GM18951 (cell line): ENCODE data around the gene CDIP1.

Experiments used
- POLR2A ChIP-seq: IDR thresholded peaks from 4 replicates; pipeline ENCODE4 v1.6.1; 2011; ENCODE audit warnings: mild to moderate bottlenecking; ENCODE audit not compliant: insufficient read length, insufficient read depth; ENCODE audit errors: extremely low read depth
- in situ Hi-C: fragments of 300-500 bp; cut with MboI; formaldehyde crosslinking; loops from one replicate; pipeline ENCODE4 v1.12.0; 2022; ENCODE audit warnings: low sequenced_read_pairs, mixed read lengths, inconsistent platforms; ENCODE audit not compliant: unreplicated experiment

The CDIP1 gene

DNA sequence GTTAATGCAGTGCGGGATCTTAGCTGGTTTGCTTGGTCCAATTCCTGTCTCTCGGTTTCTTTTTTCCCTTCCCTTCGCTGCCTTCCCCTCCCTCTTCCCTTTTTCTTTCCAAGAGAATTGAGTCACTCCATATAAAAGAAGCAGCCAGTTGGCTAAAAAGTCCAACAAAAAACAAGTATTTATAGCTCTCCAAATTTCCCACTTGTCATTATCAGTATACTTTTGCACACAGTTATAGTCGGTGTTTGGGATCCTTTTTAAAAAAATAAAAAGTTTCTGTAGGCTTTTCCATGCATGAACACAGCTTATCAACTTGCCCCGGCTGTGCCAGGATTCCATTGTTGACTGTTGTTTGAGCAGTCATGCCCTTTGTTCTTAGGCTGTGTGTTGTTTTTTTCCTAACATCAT is 37.5 kb downstream of the CDIP1 start:
- in situ Hi-C loops, result no loop called here
- TF ChIP-seq POLR2A, result no peak

DNA sequence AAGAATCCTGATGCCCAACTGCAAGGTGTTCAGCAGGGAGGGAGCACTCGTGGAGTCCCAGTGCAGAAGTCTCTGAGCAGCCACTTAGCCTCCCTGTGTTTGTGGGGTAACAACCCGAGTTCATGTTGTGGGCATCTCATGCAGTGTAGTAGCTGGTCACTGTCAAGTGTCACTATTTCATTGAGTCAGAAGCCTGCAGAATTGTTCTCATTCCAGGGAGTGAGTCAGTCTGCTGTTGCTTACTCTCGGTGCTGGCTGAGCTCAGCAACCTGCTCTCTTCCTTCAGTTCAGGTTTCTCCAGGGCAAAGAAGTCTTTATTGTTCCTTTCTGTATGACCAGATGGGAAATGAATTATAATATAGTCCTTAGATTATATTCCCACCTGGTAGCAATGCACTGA is 38.3 kb downstream of the CDIP1 start:
- in situ Hi-C loops, result no loop called here
- no peak for TF ChIP-seq POLR2A

DNA sequence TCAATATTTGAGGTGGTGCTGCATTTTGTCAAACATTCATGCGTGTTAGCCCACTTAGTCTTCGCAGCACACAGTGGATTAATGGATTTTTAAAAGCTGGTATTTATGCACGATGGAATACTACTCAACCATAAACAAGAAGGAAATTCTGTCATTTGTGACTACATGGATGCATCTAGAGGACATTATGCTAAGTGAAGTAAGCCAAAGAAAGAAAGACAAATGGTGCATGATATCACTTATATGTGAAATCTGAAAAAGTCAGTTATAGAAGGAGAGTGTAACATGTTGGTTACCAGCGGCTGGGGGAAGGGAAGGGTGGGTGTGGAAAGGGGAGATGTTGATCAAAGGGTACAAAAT is 39.4 kb downstream of the CDIP1 start:
- in situ Hi-C loops, result no loop called here
- no peak for TF ChIP-seq POLR2A

DNA sequence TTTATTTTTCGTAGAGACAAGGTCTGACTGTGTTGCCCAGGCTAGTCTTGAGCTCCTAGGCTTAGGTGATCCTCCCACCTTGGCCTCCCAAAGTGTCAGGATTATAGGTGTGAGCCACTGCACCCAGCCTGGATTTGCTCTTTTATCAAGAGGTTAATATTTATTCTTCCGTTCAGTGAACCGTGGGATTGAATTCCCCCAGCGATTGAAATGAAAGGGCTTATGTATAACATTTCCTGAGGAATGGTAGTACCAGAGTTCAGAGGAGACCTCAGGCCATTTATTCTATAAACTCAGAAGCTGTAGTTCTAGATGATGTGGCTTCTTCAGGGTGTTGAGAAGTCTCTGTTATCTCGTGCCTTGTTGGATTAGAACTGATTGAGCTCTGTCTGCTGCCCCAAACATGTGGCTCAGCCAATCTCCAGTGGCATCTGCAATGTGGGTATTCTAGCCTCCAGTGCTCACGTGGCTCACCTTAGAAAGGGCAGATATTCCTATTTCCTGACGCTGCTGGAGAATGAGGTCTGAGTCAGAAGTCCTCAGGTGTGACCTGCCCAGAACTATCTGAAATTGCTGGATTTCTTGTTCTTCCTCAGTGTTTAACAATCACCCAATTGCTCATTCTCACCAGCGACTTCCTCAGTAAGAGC is 39.9 kb downstream of the CDIP1 start:
- no peak for TF ChIP-seq POLR2A
- in situ Hi-C loops, result no loop called here

DNA sequence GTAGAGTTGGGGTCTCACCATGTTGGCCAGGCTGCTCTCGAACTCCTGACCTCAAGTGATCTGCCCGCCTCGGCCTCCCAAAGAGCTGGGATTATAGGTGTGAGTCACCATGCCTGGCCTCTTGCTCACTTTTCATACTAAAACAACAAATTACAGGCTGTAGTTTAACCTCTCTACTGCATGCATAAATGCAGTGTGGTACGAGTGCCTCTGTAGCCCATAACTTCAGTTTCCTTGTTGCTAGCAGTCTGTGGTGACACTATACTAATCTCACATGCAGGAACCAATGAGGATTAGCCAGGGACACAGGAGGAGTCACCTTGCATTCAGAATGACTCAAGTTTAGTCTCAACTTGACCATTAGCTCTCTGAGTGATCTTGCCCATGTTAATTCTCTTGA is 42.3 kb downstream of the CDIP1 start:
- in situ Hi-C loops, result no loop called here
- no peak for TF ChIP-seq POLR2A

DNA sequence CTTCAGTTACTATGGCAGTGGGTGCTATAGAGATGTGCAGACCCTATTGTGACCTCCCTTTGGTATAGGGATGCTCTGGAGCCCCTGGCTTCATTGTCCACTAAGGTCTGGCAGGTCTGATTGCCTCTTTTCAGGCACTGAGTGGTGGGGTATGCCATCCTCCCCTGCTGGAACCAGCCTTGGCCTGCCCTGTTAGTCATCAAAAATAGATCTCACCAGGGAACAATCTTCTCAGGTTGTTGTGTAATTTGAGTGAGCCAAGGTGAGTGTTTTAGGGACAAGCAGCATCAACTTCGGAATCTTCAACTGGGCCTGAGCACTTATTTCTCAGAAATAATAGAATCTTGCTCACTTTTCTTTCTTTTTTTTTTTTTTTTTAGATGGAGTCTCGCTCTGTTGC is 42.8 kb downstream of the CDIP1 start:
- in situ Hi-C loops, result no loop called here

DNA sequence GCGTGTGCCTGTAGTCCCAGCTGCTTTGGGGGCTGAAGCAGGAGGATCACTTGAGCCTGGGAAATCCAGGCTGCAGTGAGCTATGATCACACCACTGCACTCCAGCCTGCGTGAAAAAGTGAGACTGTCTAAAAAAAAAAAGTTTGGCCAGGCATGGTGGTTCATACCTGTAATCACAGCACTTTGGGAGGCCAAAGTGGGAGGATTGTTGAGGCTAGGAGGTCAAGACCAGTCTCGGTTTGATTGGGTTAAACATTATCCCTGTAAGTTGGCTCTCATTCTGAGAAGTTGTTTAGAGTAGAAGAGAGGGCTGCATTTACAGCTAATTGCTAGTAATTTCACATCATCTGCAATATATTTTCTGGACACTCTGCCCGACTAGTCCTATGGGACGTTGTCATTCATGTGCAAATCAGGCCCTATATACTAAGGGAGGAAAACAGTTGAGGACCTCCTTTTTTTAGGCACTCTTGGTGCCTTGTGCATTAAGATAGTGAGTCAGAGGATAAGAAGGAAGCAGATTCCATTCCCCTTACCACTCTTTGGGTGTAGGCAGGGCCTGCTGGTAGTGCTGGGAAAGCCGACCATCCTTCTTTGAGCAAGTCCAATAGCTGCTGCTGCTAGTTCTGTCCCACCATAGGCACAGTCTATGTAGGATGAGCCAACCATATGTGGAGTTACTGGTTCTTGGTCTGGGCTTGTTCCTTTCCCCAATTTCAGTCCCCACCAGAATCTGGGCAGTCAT is 43.7 kb downstream of the CDIP1 start:
- in situ Hi-C loops, result no loop called here
- TF ChIP-seq POLR2A, result no peak

More for the DNA sequence above, 42.8 kb downstream of the CDIP1 start:
- TF ChIP-seq POLR2A, result no peak

DNA sequence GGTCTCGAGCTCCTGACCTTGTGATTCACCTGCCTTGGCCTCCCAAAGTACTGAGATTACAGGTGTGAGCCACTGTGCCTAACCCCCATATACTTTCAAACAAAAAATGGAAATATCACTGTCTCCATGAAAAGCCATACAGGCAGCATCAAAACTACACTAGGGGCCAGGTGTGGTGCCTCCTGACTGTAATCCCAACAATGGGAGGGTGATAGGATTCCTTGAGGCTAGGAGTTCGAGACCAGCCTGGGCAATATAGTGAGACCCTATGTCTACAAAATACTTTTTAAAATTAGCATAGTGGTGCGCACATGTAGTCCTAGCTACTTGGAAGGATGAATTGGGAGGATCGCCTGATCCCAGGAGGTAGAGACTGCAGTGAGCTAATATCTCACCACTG is 46.7 kb downstream of the CDIP1 start:
- in situ Hi-C loops, result no loop called here
- no peak for TF ChIP-seq POLR2A

DNA sequence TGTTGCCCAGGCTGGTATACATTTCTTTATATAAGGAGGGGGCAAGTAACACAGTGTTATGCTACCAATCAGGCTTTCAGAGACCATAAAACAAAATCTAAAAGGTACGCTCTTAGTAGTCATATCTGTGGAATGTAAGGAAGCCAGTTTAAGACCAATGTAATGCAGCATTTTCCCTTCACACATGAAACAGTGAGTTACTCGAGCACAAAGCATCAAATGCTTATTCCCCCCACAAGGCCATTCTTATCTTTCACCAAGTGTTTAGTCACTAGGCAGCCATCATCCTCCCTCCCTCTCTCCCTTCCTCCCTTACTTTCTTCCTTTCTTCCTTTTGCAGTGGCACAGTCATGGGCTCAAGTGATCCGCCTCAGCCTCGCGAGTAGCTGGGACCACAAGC is 49.5 kb downstream of the CDIP1 start:
- TF ChIP-seq POLR2A, result no peak
- in situ Hi-C loops, result no loop called here

DNA sequence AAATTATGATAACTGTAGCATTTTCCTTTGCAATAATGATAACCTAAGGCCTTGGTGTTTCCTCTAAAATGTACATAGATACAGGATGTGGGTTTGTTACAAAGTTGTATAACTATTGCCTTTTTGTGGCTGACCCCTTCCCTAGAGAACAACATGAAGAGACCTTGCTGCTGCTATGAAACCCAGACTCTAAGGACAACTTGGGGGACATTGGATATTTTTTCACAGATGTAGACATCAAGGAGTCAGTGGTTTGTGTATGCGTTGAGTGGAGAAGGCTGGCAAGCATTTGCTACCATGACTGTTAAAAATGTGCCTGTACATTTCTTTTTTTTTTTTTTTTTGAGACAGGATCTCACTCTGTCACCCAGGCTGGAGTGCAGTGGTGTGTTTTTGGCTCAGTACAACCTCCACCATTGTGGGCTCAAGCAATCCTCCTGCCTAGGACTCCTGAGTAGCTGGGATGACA is 50.0 kb downstream of the CDIP1 start:
- TF ChIP-seq POLR2A, result no peak
- in situ Hi-C loops, result no loop called here

DNA sequence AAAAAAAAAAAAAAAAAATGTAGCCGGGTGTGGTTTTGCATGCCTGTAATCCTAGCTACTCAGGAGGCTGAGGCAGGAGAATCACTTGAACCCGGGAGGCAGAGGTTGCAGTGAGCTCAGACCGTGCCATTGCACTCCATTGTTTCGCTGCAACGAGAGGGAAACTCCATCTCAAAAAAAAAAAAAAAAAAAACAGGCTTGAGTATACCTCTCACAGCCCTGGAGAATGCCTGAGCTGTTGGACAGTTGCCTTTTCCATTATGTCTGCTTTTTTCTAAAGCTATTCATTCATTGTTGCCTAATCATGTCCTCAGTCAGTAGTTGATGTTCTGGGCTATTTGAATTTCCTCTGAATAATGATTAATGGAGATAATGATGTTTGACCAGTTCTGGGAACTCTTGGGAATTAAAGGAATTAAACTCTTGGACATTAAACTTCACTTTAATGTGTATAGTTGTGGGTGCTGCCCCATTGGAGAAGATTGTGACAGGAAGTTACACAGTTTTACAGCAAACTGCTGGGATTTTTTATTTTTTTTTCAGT is 50.5 kb downstream of the CDIP1 start:
- in situ Hi-C loops, result no loop called here
- no peak for TF ChIP-seq POLR2A

DNA sequence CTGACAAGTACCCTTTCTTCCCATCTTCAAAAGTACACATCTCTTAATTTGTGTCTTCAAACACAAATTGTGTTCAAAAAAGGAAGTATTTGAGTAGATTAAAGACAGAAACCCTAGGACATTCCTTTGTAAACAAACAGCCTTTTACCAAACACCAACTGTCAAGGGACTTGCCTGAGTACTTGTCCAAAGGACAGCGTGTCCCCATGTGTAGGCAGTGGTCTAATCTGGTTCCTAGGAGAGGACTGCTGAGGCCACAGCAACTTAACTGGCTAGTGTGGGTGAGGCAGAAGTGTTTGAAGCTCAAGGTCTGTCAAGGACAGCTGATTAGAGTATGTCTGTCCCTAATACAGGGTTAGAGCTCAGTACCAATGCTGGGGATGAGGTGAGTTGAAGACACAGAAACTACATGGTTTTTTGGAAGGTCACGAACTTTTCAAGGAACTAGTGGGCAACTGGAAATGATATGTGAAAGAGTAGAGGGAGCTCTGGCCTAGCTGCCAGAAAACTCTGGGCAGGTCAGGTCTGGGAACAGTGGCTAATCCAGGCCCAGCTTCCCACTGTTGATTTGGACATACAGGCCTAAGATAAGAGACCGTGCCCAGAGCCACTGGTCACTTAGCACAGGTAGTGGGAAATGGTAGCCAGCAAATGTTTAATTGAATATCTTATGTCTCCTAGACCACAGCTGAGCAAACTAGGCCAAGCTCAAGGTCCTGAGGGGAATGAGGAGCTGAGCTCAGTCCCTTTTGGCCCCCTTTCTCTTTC is 52.3 kb downstream of the CDIP1 start:
- in situ Hi-C loops, result no loop called here
- TF ChIP-seq POLR2A, result no peak

DNA sequence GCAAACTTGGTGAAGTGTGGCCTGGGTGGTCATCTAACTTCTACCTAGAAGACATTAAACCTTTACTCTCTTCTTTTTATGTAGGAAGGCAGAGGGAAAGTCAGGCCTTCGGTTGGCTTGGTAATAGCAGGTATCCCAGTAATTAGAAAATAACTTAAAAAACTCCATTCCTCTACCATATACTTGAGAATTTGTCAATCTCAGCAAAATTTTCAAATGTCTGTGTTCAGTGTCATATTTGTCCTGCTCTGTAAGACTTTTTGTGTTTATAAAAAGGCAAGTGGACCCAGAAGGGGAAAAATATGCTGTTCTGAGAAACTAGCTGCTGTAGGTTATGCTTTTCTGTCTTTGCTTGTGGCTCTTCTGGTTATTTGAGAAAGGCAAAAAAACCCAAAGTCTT is 56.6 kb downstream of the CDIP1 start:
- in situ Hi-C loops, result no loop called here
- TF ChIP-seq POLR2A, result no peak
